ENCODE results near the gene FGFR4.

DNA sequence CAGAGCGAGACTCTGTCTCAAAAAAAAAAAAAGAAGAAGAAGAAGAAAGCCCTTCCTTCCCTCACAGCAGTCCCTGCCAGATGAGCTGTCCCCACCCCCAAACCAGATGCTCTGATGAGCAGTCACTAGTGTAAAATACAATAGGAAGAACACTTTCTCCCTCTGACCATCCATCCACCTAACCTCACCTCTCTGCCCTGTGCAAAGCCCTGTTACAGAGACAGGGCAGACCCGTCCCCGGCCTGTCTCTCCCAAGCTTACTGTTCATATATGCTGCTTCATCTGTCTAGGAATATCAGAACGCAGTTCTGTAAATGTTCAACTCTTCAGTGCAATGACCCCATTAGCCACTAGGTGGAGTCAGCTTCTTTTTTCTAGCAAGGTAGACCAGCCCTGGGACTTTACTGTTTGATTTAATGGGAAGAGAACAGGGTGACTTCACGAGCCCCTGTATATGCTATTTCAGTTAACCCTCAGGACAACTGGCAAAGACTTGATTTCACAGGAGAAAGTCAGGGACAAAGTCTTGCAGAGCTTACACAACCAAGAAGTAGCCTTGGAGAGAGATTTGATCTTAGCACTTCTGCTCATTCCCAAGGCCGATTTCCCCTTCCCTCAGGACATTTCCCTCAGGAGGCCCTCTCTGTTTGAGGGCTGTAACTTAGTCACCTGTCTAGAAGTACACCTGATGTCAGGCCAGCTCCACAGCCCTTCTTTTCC is 14.9 kb upstream of the FGFR4 start:
- TF ChIP-seq CTCF (IDR thresholded peaks at IDR 0.05 in 8 of 11, conservative IDR thresholded peaks at IDR 0.05 in 3 of 11) (peak; percentile 63 to 89 (median 84)), POLR2A (IDR thresholded peaks at IDR 0.05) (no peak)
